GM19438 (cell line): ENCODE results near the gene ZFYVE28.
"Not testable (repeated sequence)": the region's sequence is repeated elsewhere in the genome, so short reads cannot be mapped to it uniquely, and the experiment has no call there.

Experiments used
- ATAC-seq: cut with Tn5 transposase; IDR thresholded peaks from one replicate; pipeline ENCODE4 v1.9.1; 2021; ENCODE audit warnings: low read depth; ENCODE audit not compliant: unreplicated experiment

Gene ZFYVE28

GRCh38 chr4:2394528-2394927, 23.9 kb downstream of the ZFYVE28 start:
- no peak for ATAC-seq

DNA sequence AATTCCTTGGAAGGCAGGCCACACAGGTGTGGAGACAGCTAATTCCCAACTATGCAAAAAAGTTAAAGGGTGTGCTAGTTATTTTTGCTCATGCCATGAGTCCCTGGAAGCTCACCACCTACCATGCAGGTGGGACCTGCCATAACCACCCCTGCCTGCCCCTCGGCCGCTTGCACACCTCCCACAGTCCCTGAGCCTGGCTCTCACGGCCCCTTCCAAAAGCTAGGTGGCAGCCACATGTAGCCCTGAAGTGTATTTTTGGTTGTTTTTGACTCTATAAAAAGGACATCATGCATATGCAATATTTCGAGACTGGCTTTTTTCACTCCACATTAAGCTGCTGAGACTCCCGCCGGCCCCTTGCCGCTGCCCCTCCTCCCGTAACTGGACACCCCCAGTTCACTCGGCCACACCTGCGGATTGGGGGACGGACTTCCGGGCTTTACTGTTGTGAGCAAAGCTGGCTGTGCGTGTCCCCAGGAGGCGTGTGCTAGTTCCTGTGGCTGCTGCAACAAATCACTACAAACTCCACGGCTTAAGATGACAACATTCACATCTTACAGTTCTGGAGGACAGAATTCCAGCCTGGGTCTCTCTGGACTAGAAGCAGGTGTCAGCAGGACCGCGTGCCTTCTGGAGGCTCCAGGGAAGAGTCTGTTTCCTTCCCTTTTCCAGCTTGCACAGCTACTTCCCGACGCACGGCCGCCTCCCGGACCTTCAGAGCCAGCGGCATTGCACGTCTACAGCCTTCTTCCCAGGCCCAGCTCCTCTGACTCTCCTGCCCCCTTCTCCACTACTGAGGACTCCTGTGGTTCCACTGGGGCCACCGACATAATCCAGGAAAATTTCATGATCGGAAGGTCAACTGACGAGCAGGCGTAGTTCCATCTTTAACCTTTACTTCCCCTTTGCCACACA, 24.8 kb downstream of the ZFYVE28 start:
- ATAC-seq, result no peak

DNA sequence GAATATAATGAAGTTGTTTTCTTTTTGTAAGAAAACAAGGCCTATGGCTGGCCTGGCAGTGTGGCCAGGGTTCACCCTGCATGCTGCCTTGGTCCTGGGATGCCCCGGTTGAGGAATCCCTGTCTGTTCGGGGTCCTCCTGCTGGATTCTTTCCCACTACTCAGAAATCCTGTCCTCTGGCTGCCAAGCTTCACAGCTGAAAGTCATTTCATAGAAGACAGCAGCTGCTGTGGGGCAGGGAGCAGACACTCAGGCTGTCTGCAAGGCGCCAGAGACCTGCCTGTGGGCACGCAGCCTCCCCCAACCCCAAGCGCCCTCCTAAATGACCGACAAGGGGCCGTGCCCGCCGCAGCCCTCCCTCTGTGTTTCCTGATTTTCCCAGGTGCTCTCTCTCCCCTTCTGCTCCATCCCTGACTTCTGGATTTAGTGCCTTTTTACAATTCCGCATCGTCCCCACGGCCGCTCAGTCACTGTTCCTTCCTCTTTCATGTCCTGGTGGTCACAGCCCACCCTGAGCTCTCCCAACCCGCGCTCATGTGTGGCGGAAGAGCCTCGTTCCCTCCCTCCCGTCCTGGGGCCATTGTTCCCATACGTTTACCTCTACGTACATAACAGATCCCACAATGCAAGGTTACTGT, 27.5 kb downstream of the ZFYVE28 start:
- no peak for ATAC-seq

DNA sequence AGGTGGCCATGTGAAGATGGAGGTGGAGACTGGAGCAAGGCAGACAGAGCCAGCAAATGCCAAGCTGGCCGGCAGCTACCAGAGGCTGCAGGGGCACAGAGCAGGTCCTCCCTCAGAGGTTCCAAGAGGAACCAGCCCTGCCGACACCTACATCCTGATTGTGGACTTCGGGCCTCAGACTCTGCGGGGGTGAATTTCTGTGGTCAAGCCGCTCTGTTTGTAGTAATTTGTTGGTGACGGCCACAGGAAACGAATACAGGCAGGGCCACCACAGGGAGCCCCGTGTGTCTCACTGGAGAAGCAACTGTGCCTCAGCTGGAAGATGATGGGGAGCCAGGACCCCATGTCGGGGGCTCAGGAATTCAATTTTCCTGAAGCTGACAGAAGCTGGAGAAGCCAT, 28.3 kb downstream of the ZFYVE28 start:
- no peak for ATAC-seq

GRCh38 chr4:2389691-2390090, 28.8 kb downstream of the ZFYVE28 start:
- no peak for ATAC-seq

GRCh38 chr4:2388429-2389182, 29.8 kb downstream of the ZFYVE28 start:
- ATAC-seq, result no peak

- no peak for ATAC-seq
Measured at GRCh38 chr4:2387829-2388228, 30.6 kb downstream of the ZFYVE28 start.

- no peak for ATAC-seq
Measured at GRCh38 chr4:2387218-2387617, 31.2 kb downstream of the ZFYVE28 start.

DNA sequence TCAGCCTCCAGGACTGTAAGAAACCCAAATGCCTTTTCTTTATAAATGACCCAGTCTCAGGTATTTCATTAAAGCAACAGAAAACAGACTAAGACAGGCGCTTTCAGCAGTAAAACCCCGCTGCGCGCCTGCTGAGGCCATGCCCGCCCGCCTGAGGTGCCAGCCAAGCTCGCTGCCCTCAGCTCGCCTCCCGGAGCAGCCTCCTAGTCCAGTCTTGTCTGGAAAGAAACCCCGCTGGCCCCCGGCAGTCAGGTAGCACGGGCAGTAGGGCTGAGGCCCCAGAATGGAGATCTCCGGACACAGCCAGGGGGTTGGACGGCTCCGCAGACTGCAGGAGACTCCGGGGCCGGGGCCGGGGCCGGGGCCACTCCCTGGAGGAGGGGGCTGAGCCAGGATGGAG, 31.7 kb downstream of the ZFYVE28 start:
- no peak for ATAC-seq

DNA sequence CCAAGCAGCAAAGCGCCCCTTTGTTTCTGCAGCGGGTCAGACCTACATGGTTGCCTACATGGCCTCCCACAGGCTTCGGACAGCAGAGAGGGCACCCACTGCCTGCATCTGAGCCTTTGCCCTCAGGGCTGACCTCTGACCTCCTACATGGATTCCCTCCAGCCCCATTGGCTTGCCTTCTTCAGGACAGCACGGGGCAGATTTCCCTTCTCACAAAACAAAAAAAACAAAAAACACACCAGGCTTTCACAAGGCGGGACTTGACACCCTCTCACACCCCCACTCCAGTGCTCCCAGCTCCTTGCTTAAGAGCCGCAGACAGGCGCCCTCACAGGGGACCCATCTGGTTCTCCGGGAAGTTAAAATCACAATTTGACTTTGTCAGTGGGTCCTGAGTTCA, 32.9 kb downstream of the ZFYVE28 start:
- no peak for ATAC-seq

- ATAC-seq, result no peak
Measured at GRCh38 chr4:2384245-2384644, 34.2 kb downstream of the ZFYVE28 start.

- no peak for ATAC-seq
Measured at GRCh38 chr4:2383760-2384159, 34.7 kb downstream of the ZFYVE28 start.

DNA sequence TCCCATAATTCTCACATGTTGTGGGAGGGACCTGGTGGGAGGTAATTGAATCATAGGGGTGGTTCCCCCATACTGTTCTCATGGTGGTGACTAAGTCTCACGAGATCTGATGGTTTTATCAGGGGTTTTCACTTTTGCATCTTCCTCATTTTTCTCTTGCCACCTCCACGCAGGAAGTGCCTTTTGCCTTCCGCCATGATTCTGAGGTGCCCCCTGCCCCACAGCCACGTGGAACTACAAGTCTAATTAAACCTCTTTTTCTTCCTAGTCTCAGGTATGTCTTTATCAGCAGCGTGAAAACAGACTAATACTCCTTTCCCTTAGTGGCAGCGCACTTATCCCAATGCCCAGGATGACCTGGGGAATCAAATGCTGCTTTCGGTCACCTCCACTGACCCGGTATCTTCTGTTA, 35.2 kb downstream of the ZFYVE28 start:
- ATAC-seq, result not testable (repeated sequence)

- ATAC-seq, result not testable (repeated sequence)
Measured at GRCh38 chr4:2382769-2383202, 35.7 kb downstream of the ZFYVE28 start.

DNA sequence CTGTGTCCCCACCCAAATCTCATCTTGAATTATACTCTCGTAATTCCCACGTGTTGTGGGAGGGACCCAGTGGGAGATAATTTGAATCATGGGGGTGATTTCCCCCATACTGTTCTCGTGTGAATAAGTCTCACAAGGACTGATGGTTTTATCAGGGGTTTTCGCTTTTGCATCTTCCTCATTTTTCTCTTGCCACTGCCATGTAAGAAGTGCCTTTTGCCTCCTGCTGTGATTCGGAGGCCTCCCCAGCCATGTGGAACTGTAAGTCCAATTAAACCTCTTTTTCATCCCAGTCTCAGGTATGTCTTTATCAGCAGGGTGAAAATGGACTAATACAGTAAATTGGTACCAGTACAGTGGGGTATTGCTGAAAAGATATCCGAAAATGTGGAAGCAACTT, 37.9 kb downstream of the ZFYVE28 start:
- not testable (repeated sequence) for ATAC-seq

- no peak for ATAC-seq
Measured at GRCh38 chr4:2378898-2379297, 39.5 kb downstream of the ZFYVE28 start.

- ATAC-seq, result no peak
Measured at GRCh38 chr4:2378401-2378800, 40.0 kb downstream of the ZFYVE28 start.

DNA sequence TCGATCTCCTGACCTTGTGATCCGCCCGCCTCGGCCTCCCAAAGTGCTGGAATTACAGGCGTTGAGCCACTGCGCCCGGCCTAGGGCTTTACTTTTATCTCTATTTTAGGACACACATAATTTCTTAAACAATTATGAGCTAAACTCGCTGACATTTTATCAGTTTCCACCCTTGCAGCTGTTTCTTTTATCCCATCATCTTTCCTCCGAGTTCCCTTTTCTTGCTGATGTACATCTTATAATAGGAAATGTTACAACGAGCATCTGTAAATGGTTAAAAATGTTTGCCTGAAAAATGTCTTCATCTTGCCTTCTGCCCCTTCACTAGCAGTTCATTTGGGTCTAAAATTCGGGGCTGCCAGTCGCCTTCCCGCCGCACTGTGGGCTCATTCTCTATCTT, 41.2 kb downstream of the ZFYVE28 start:
- ATAC-seq, result no peak

GRCh38 chr4:2375427-2375826, 43.0 kb downstream of the ZFYVE28 start:
- ATAC-seq, result no peak

DNA sequence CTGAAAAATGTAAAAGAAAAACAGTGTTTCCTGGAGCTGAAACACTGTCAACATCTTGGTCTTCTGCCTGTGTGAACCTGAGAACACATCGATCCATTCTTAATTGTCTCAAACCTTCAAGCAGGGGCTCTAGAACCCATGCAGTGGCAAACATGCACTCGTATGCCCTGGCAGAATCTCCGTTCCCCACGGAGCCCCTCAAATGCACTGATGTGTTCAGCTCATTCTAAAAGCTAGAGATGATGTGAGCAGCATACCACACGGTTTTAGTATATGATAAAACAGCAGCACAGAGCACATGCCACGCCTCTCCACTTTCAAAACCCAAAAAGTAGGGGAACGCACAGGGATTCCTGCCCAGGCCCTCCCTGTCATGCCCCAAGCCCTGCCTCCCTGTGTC, 44.9 kb downstream of the ZFYVE28 start:
- ATAC-seq, result no peak

- ATAC-seq, result no peak
Measured at GRCh38 chr4:2372488-2373030, 45.9 kb downstream of the ZFYVE28 start.
